Measurements from ENCODE around the gene FLOT1. TPM values are rescaled to one million over a fixed set of nuclear protein-coding genes. Genes with fewer than 3 reads are reported as not detected.
A peak's percentile ranks its signal among the peaks of the same experiment; 100 is the strongest.

Gene FLOT1
- total and polyA plus RNA-seq, 7 donors: 113 to 224 (median 181) TPM

DNA sequence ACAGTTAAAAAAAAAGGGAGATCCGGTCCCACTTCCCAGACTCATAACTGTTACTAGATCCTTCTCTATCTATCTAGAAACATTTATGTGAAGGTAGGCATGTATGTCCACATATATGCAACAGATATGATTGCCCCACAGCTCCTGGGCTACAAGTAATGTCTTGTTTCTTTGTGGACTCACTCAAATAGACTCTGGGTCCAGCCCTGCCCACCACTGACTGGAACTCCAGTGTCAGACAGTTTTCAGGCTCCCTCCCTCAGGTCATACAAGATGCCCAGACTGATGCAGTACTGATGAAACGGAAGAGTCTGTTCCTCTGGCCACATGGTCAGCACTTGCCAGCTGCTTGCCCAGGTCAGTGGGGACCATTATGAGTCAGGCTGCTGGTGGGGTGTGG lies 32.6 kb upstream of the FLOT1 start:
- Histone ChIP-seq H3K4me1 (peaks cover 13% of the 10 kb centered on the region), H3K4me3 (no peak overlapping the region), H3K27me3 (ENCODE audit: insufficient read depth in 3 of 3, low read length in 2 of 3) (no peaks in the 10 kb centered on the region), H3K27ac (no peak overlapping the region), H3K36me3 (ENCODE audit: insufficient read depth in 1 of 2, low read depth in 1 of 2) (no peaks in the 10 kb centered on the region), H3K9me3 (no peaks in the 10 kb centered on the region)
- intact Hi-C loops (cut with DNase I): no loop called here
- TF ChIP-seq, protein P1, sequence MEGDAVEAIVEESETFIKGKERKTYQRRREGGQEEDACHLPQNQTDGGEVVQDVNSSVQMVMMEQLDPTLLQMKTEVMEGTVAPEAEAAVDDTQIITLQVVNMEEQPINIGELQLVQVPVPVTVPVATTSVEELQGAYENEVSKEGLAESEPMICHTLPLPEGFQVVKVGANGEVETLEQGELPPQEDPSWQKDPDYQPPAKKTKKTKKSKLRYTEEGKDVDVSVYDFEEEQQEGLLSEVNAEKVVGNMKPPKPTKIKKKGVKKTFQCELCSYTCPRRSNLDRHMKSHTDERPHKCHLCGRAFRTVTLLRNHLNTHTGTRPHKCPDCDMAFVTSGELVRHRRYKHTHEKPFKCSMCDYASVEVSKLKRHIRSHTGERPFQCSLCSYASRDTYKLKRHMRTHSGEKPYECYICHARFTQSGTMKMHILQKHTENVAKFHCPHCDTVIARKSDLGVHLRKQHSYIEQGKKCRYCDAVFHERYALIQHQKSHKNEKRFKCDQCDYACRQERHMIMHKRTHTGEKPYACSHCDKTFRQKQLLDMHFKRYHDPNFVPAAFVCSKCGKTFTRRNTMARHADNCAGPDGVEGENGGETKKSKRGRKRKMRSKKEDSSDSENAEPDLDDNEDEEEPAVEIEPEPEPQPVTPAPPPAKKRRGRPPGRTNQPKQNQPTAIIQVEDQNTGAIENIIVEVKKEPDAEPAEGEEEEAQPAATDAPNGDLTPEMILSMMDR (IDR thresholded peaks at IDR 0.05): no peak
- WGBS, 3 donors: 78 to 88% (median 79%) methylated on average over 2 of the region's 2 CpGs
- DNase-seq: no peak
- ATAC-seq: peak in 2 of 4 donors; percentile 19 to 49

DNA sequence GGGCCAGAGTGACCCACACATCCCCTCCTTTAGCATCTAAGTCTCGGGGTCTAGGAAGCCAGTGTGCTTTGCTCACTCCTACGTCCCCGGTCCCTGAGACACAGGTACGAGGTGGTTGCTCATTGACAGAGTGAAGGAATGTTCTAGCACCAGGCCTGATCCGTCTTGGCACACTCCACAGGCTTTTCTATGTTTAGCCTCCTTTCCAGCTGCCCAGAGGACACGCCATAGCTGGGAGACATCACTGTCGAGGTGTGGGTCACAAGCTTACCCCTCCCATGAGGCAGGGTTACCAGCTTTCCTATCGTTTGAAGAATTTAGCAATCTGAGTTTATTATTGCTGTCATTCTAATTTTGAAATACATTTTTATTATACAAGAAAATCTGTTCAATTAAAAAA lies 32.2 kb upstream of the FLOT1 start:
- H3K27ac ChIP-seq: no peak overlapping the region

DNA sequence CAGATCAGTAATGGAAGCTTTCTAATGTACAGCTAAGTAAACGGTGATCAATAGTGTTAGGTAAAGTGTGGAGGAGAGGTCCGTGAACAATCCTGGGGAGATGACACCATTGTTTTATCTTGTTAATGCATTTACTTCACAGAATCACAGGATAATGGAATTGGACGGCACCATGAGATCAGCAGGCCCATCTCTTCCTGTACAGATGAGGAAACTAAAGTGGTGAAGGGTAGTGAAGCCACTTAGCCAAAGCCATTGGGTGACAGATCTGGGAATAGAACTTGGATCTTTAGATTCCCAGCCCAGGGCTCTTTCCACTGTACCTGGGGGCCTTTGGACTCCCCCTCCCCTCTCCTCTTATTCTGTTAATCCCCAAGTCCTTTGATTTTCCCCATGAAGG lies 28.1 kb upstream of the FLOT1 start:
- Histone ChIP-seq H3K9me3 (no peaks in the 10 kb centered on the region), H3K36me3 (ENCODE audit: insufficient read depth in 1 of 2, low read depth in 1 of 2) (no peaks in the 10 kb centered on the region), H3K4me1 (peaks cover 16% of the 10 kb centered on the region), H3K4me3 (no peak overlapping the region), H3K27me3 (ENCODE audit: insufficient read depth in 3 of 3, low read length in 2 of 3) (no peaks in the 10 kb centered on the region), H3K27ac (no peak overlapping the region)
- WGBS, 3 donors: 87 to 96% (median 94%) methylated on average over 3 of the region's 3 CpGs
- no peak for DNase-seq
- intact Hi-C loops (cut with DNase I): no loop called here
- no peak for ATAC-seq
- TF ChIP-seq, protein P1 (IDR thresholded peaks at IDR 0.05): no peak

More for the DNA sequence above, 32.2 kb upstream of the FLOT1 start:
- intact Hi-C loops (cut with DNase I): no loop called here
- H3K4me3 ChIP-seq: no peak overlapping the region
- DNase-seq (peak in 1 of 2 donors; percentile 66), ATAC-seq (peak; percentile 75 to 92 (median 82))
- no peaks in the 10 kb centered on the region for H3K9me3 ChIP-seq
- TF ChIP-seq, protein P1 (IDR thresholded peaks at IDR 0.05): no peak
- peaks cover 17% of the 10 kb centered on the region for H3K4me1 ChIP-seq
- 49 to 57% (median 52%) methylated on average over 8 of the region's 8 CpGs for WGBS, 3 donors
- H3K36me3 ChIP-seq (ENCODE audit: insufficient read depth in 1 of 2, low read depth in 1 of 2): no peaks in the 10 kb centered on the region
- H3K27me3 ChIP-seq (ENCODE audit: insufficient read depth in 3 of 3, low read length in 2 of 3): no peaks in the 10 kb centered on the region

DNA sequence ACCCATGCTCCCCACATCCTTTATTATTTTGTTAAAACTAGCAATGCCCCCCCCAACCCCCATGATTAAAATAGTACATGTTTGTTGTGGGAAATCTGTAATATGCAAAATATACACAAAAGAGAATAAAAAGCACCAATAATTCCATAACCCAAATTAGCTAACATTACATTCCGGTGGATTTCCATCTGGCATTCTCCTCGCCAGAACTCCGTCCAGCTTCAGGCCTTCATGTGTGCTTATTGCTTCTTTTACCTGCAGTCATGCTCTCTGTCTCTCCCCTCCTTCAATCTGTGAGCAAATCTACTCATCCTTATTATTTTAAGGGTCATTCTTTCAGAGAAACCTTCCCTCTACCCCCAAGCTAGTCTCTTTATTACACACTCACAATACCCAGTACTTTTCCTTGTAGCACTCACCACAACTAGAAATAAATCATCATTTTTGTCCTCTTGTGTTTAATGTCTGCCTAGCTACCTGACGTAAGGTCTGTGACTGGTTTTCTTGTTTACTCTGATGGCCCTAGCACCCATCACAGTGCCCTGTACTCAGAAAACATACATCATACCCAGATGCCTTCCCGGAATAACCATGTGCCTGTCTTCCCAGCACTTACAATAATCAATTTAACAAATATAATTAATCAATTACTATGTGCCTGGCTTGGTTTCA lies 27.5 kb upstream of the FLOT1 start:
- Histone ChIP-seq H3K9me3 (no peaks in the 10 kb centered on the region), H3K27me3 (ENCODE audit: insufficient read depth in 3 of 3, low read length in 2 of 3) (no peaks in the 10 kb centered on the region), H3K4me1 (peaks cover 16% of the 10 kb centered on the region), H3K36me3 (ENCODE audit: insufficient read depth in 1 of 2, low read depth in 1 of 2) (no peaks in the 10 kb centered on the region), H3K27ac (peak overlapping the region; percentile 46), H3K4me3 (no peak overlapping the region)
- TF ChIP-seq, protein P1 (IDR thresholded peaks at IDR 0.05): no peak
- WGBS, 3 donors: 63 to 70% (median 65%) methylated on average over 5 of the region's 5 CpGs
- DNase-seq (no peak), ATAC-seq (no peak)
- intact Hi-C loops (cut with DNase I): no loop called here
